CD4-positive, CD25-positive, alpha-beta regulatory T cell (primary cell): Measurements from ENCODE around the gene PKDREJ. TPM values are rescaled to one million over a fixed set of nuclear protein-coding genes. Genes with fewer than 3 reads are reported as not detected.

Experiments used
- ATAC-seq, 2 donors: fragments of 150-1000 bp; cut with Tn5 transposase; one replicate each; pipeline ENCODE4 v1.10.0; 2021; ENCODE audit warnings: low read depth in 2 of 2, moderate number of reproducible peaks in 2 of 2, moderate library complexity in 1 of 2
- DNase-seq, 3 donors: peaks; one replicate each; pipeline versions ENCODE4 v3.0.0 to v3.0.0-alpha.2; 2012 to 2022; ENCODE audit warnings: mixed read lengths in 1 of 3
- H3K27ac ChIP-seq: one replicate; pipeline ENCODE4 v1.7.0; 2013; ENCODE audit warnings: mild to moderate bottlenecking, low read length; ENCODE audit not compliant: insufficient read depth, poor library complexity, severe bottlenecking
- H3K27me3 ChIP-seq: one replicate; pipeline ENCODE4 v1.7.0; 2013; ENCODE audit warnings: low read length; ENCODE audit not compliant: control insufficient read depth, insufficient read depth
- H3K36me3 ChIP-seq: one replicate; pipeline ENCODE4 v1.7.0; 2013; ENCODE audit warnings: mild to moderate bottlenecking, low read length, moderate library complexity; ENCODE audit not compliant: control insufficient read depth, insufficient read depth
- H3K4me1 ChIP-seq: 2 replicates; pipeline ENCODE4 v1.7.0; 2013; ENCODE audit warnings: mild to moderate bottlenecking, low read length; ENCODE audit not compliant: insufficient read depth, control insufficient read depth, poor library complexity, severe bottlenecking
- H3K4me3 ChIP-seq: one replicate; pipeline ENCODE4 v1.7.0; 2013; ENCODE audit warnings: low read depth, mild to moderate bottlenecking, low read length, moderate library complexity
- H3K9me3 ChIP-seq, 2 experiments: 1 replicate in 1 of 2; 2 replicates in 1 of 2; pipeline ENCODE4 v1.7.0; 2013; ENCODE audit warnings: low read length in 2 of 2, mild to moderate bottlenecking in 1 of 2, moderate library complexity in 1 of 2; ENCODE audit not compliant: control insufficient read depth in 2 of 2
- H3K27ac Mint-ChIP-seq, 3 donors: one replicate each; pipeline ENCODE4 v1.8.0; 2020 to 2022; ENCODE audit warnings: mild to moderate bottlenecking in 3 of 3, mixed read lengths in 3 of 3, moderate library complexity in 2 of 3
- H3K27me3 Mint-ChIP-seq: one replicate; pipeline ENCODE4 v1.8.0; 2022; ENCODE audit warnings: mild to moderate bottlenecking, mixed read lengths
- H3K36me3 Mint-ChIP-seq: one replicate; pipeline ENCODE4 v1.8.0; 2020; ENCODE audit warnings: mixed read lengths
- H3K4me1 Mint-ChIP-seq, 4 donors: one replicate each; pipeline ENCODE4 v1.8.0; 2020 to 2022; ENCODE audit warnings: mixed read lengths in 4 of 4, mild to moderate bottlenecking in 1 of 4
- H3K4me3 Mint-ChIP-seq, 4 donors: one replicate each; pipeline ENCODE4 v1.8.0; 2020 to 2022; ENCODE audit warnings: mild to moderate bottlenecking in 4 of 4, mixed read lengths in 4 of 4, moderate library complexity in 3 of 4
- H3K9me3 Mint-ChIP-seq, 7 donors: one replicate each; pipeline ENCODE4 v1.8.0; 2020 to 2022; ENCODE audit warnings: mixed read lengths in 7 of 7, mild to moderate bottlenecking in 3 of 7, moderate library complexity in 2 of 7
- polyA plus RNA-seq, 4 donors: library from polyadenylated mRNA; unstranded; fragments of 300-500 nt; fragmentation: Illumina TruSeq; gene quantifications; one replicate each; pipeline ENCODE4 v1.2.3, GENCODE V29; 2021
- total RNA-seq: library from RNA; stranded (reverse); gene quantifications from one replicate; pipeline ENCODE4 v1.2.3, GENCODE V29; 2022

The PKDREJ gene
- total and polyA plus RNA-seq, 5 donors from 2014 or later = 0.19 TPM; not detected in 4

DNA sequence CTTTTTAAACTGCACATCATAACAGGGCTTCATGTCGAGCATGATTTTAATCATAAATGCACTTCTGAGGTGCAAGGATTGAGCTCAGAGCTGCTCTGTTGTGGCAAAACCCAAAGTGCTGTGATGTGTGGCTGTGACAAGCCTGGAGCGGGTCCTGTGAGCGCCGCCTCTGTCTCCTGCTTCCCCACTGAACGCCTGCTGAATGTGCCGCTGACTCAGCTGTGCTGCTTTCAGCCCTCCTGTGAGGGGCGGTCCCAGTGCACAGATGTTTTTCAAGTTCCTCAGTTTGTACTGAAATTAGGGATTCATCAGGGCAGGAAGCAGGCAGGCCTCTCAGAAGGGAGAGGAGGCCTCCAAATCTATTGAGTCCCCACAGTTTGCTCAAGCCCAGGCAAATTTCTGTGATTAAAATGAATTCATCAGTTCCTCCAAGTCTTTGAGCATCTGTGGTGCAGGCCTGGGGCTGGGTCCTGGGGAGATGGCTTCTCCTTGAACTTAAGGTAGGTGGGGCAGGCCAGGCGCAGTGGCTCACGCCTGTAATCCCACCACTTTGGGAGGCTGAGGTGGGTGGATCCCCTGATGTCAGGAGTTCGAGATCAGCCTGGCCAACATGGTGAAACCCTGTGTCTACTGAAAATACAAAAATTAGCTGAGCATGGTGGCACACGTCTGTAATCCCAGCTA lies 30.6 kb upstream of the PKDREJ start:
- H3K9me3 Mint-ChIP-seq = peaks cover 0 to 3% (median 0%) of the 10 kb centered on the region in 7 donors
- no peaks in the 10 kb centered on the region for H3K36me3 ChIP-seq
- H3K36me3 Mint-ChIP-seq = peaks cover 7% of the 10 kb centered on the region
- no peaks in the 10 kb centered on the region for H3K9me3 ChIP-seq
- no peaks in the 10 kb centered on the region for H3K27me3 ChIP-seq
- H3K27me3 Mint-ChIP-seq = no peaks in the 10 kb centered on the region
- no peak overlapping the region for H3K27ac ChIP-seq
- H3K4me1 Mint-ChIP-seq = peaks cover 0 to 30% (median 7%) of the 10 kb centered on the region in 4 donors
- peak overlapping the region in 1 of 3 donors; percentile 25 for H3K27ac Mint-ChIP-seq
- no peak overlapping the region for H3K4me3 Mint-ChIP-seq
- DNase-seq (no peak), ATAC-seq (no peak)
- H3K4me3 ChIP-seq = no peak overlapping the region
- peaks cover 21% of the 10 kb centered on the region for H3K4me1 ChIP-seq

DNA sequence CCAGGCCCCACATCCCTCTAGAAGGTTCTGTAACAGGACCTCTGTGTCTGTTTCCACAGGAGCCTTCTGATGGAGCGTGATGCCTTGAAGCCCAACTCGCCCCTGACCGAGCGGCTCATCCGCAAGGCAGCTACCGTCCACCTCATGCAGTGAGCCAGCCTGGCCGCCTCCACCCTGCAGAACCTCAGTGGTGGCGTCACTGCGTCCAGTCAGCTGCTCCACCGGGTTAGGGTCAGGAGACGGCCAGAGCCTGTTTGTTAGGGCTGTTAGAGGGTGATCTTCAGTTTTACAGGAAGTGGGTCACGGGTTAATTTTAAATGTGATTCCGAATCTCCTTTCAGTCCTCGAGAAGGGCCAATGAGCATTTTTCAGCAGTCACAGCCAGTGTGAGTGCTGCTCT lies 29.6 kb upstream of the PKDREJ start:
- Mint-ChIP-seq H3K9me3 (peaks cover 0 to 3% (median 0%) of the 10 kb centered on the region in 7 donors), H3K27ac (peak overlapping the region in 1 of 3 donors; percentile 26), H3K4me3 (peak overlapping the region in 1 of 4 donors; percentile 38), H3K4me1 (peaks cover 0 to 37% (median 9%) of the 10 kb centered on the region in 4 donors), H3K27me3 (no peaks in the 10 kb centered on the region), H3K36me3 (peaks cover 7% of the 10 kb centered on the region)
- H3K27me3 ChIP-seq = no peaks in the 10 kb centered on the region
- DNase-seq (no peak), ATAC-seq (no peak)
- H3K4me1 ChIP-seq = peaks cover 29% of the 10 kb centered on the region
- no peaks in the 10 kb centered on the region for H3K9me3 ChIP-seq
- H3K27ac ChIP-seq = no peak overlapping the region
- H3K4me3 ChIP-seq = no peak overlapping the region
- H3K36me3 ChIP-seq = no peaks in the 10 kb centered on the region

DNA sequence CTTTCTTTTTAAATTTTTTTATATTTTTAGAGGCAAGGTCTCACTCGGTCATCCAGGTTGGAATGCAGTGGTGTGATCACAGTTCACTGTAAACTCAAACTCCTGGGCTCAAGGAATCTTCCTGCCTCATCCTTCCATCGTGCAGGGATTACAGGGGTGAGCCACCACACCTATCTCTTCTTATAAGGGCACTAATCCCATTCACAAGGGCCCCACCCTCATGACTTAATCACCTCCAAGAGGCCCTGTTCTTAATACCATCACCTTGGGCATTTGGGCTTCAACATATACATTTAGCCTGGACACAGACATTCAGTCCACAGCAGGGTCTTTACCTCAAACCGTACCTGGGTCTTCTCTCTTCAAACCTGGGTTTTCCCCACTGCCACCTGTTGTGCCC lies 29.0 kb upstream of the PKDREJ start:
- H3K36me3 ChIP-seq = no peaks in the 10 kb centered on the region
- peaks cover 0 to 37% (median 8%) of the 10 kb centered on the region in 4 donors for H3K4me1 Mint-ChIP-seq
- peaks cover 7% of the 10 kb centered on the region for H3K36me3 Mint-ChIP-seq
- H3K27ac Mint-ChIP-seq = no peak overlapping the region
- H3K27me3 Mint-ChIP-seq = no peaks in the 10 kb centered on the region
- no peaks in the 10 kb centered on the region for H3K27me3 ChIP-seq
- no peak for ATAC-seq
- H3K27ac ChIP-seq = no peak overlapping the region
- H3K4me1 ChIP-seq = peaks cover 26% of the 10 kb centered on the region
- H3K9me3 ChIP-seq = no peaks in the 10 kb centered on the region
- peaks cover 0 to 3% (median 0%) of the 10 kb centered on the region in 7 donors for H3K9me3 Mint-ChIP-seq
- no peak overlapping the region for H3K4me3 ChIP-seq
- peak overlapping the region in 1 of 4 donors; percentile 38 for H3K4me3 Mint-ChIP-seq
- no peak for DNase-seq

GRCh38 chr22:46290843-46291785 lies 28.0 kb upstream of the PKDREJ start:
- Mint-ChIP-seq H3K9me3 (peaks cover 0 to 3% (median 0%) of the 10 kb centered on the region in 7 donors), H3K27me3 (no peaks in the 10 kb centered on the region), H3K27ac (no peak overlapping the region), H3K4me1 (peaks cover 0 to 31% (median 4%) of the 10 kb centered on the region in 4 donors), H3K36me3 (peaks cover 7% of the 10 kb centered on the region), H3K4me3 (no peak overlapping the region)
- no peak overlapping the region for H3K4me3 ChIP-seq
- H3K36me3 ChIP-seq = no peaks in the 10 kb centered on the region
- H3K4me1 ChIP-seq = peaks cover 18% of the 10 kb centered on the region
- no peak overlapping the region for H3K27ac ChIP-seq
- DNase-seq (no peak), ATAC-seq (no peak)
- no peaks in the 10 kb centered on the region for H3K9me3 ChIP-seq
- H3K27me3 ChIP-seq = no peaks in the 10 kb centered on the region

GRCh38 chr22:46290121-46290842 lies 27.1 kb upstream of the PKDREJ start:
- Histone ChIP-seq H3K27ac (no peak overlapping the region), H3K4me3 (no peak overlapping the region), H3K36me3 (peaks cover 1% of the 10 kb centered on the region), H3K27me3 (no peaks in the 10 kb centered on the region), H3K4me1 (peaks cover 11% of the 10 kb centered on the region), H3K9me3 (no peaks in the 10 kb centered on the region)
- Mint-ChIP-seq H3K27me3 (no peaks in the 10 kb centered on the region), H3K36me3 (peaks cover 7% of the 10 kb centered on the region), H3K4me1 (peaks cover 0 to 24% (median 4%) of the 10 kb centered on the region in 4 donors), H3K27ac (no peak overlapping the region), H3K4me3 (no peak overlapping the region), H3K9me3 (peaks cover 0 to 3% (median 0%) of the 10 kb centered on the region in 7 donors)
- DNase-seq (no peak), ATAC-seq (no peak)

DNA sequence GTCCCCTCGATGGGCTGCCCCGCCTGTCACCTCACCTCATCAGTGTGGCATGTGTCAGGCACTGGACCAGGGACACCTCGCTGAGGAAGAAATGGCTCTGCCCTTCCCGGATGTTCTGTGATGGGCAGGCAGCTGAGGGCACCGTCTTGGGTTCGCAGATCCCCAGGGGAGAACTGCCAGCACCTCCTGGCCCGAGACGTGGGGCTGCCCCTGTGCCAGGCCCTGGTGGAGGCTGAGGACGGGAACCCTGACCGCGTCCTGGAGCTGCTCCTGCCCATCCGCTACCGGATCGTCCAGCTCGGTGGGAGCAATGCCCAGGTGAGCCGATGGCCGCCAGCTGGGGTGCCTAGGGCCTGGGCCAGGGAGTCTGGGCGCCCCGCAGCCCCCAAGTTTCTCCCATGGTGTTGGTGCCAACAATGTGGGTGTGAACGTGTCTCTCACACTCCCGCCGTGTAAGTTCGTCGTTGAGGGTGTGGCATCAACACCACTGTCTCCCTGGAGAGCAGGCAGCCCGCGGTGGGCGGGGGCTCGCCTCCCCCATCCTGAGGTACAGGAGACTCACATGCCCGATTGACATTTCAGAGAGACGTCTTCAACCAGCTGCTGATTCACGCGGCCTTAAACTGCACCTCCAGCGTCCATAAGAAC lies 26.2 kb upstream of the PKDREJ start:
- no peak for DNase-seq
- no peaks in the 10 kb centered on the region for H3K27me3 Mint-ChIP-seq
- no peak overlapping the region for H3K4me3 ChIP-seq

DNA sequence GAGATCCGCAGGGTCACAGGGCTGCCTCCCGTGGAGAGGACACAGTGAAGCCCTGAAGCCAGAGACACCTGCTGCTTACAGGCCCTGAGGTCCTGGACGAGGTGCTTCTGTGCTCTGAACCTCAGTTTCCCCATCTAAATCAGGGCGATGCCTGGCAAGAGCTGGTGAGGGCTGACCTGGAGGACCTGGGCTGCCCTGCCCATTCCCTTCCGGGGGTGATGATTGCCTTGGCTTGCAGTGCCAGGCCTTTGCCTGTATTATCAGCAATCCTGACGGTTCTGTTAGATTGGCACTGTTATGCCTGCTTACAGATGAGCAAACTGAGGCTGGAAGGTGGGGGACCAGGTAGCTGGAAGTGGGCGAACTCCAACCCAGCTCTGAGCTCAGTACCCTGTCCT lies 25.7 kb upstream of the PKDREJ start:
- Mint-ChIP-seq H3K27me3 (no peaks in the 10 kb centered on the region), H3K36me3 (peaks cover 17% of the 10 kb centered on the region), H3K4me1 (peaks cover 0 to 19% (median 4%) of the 10 kb centered on the region in 4 donors), H3K9me3 (peaks cover 0 to 3% (median 0%) of the 10 kb centered on the region in 7 donors), H3K4me3 (peak overlapping the region in 1 of 4 donors; percentile 7), H3K27ac (no peak overlapping the region)
- Histone ChIP-seq H3K27me3 (no peaks in the 10 kb centered on the region), H3K36me3 (peaks cover 5% of the 10 kb centered on the region), H3K9me3 (no peaks in the 10 kb centered on the region), H3K4me3 (no peak overlapping the region), H3K27ac (no peak overlapping the region), H3K4me1 (peaks cover 11% of the 10 kb centered on the region)
- DNase-seq (no peak), ATAC-seq (no peak)

More for the DNA sequence above, 26.2 kb upstream of the PKDREJ start:
- H3K36me3 ChIP-seq = peaks cover 5% of the 10 kb centered on the region
- H3K27ac ChIP-seq = no peak overlapping the region
- ATAC-seq = no peak
- H3K27me3 ChIP-seq = no peaks in the 10 kb centered on the region
- peaks cover 11% of the 10 kb centered on the region for H3K4me1 ChIP-seq
- Mint-ChIP-seq H3K4me3 (no peak overlapping the region), H3K4me1 (peaks cover 0 to 19% (median 4%) of the 10 kb centered on the region in 4 donors), H3K9me3 (peaks cover 0 to 3% (median 0%) of the 10 kb centered on the region in 7 donors), H3K36me3 (peaks cover 12% of the 10 kb centered on the region), H3K27ac (no peak overlapping the region)
- no peaks in the 10 kb centered on the region for H3K9me3 ChIP-seq
